ENCODE data around the gene APRT. TPM values are rescaled to one million over a fixed set of nuclear protein-coding genes. Genes with fewer than 3 reads are reported as not detected.

Gene APRT
- total RNA-seq, 1 experiment from 2014 or later, result 350 TPM

GRCh38 chr16:88783391-88784073 is 28.2 kb downstream of the APRT start:
- Histone ChIP-seq H4K20me1 (ENCODE audit: low read length) (peaks cover 17% of the 10 kb centered on the region; the same call in 1 of the 2 replicates), H3F3A (ENCODE audit: low read length, unreplicated experiment) (no peaks in the 10 kb centered on the region), H3K9ac (ENCODE audit: low read length) (peak overlapping the region; percentile 84), H3K9me2 (replicated peaks; ENCODE audit: low read length) (no peaks in the 10 kb centered on the region), H3K4me1 (ENCODE audit: insufficient read depth, low read length) (peaks cover 32% of the 10 kb centered on the region), H3K4me2 (ENCODE audit: low read length) (peak overlapping the region; percentile 88), H3K4me3 (ENCODE audit: low read length) (peak overlapping the region; percentile 76), H3K27ac (ENCODE audit: low read length) (peak overlapping the region; percentile 53), H2AFZ (ENCODE audit: low read length) (no peak overlapping the region), H3K9me3 (ENCODE audit: low read length) (no peaks in the 10 kb centered on the region), H3K27me3 (ENCODE audit: low read length) (no peaks in the 10 kb centered on the region), H3K79me2 (ENCODE audit: low read length) (peaks cover 64% of the 10 kb centered on the region), H3K36me3 (ENCODE audit: low read depth, low read length) (no peaks in the 10 kb centered on the region)
- ATAC-seq, result peak; percentile 14
- DNase-seq, result peak; percentile 27
- intact Hi-C loops (cut with micrococcal nuclease), result loop anchor here (2.0 kb wide), 1 partner anchor 47 kb away; no protein-coding TSS in a partner anchor
- TSS peak; percentile 55 for BruUV-seq (replicated peaks)
- ChIA-PET CTCF (interaction anchor here (0.9 to 2.7 kb wide), 4 partner anchors 11 to 74 kb away, joined by 3 to 21 read pairs (median 6); no protein-coding TSS in a partner anchor), POLR2A (ENCODE audit: unreplicated experiment) (interaction anchor here (0.6 to 1.0 kb wide), 3 partner anchors 11 to 15 kb away, joined by 4 to 7 read pairs (median 4); no protein-coding TSS in a partner anchor)
- TF ChIP-seq EZH2phosphoT487 (IDR thresholded peaks at IDR 0.05; ENCODE audit: borderline replicate concordance, low read length), result no peak
- no peak for TF ChIP-seq EZH2 (IDR thresholded peaks at IDR 0.05; ENCODE audit: low read length, unreplicated experiment)

- ChIA-PET POLR2A (ENCODE audit: unreplicated experiment) (interaction anchor here (0.6 kb wide), 1 partner anchor 9 kb away, joined by 6 read pairs; no protein-coding TSS in a partner anchor), CTCF (interaction anchor here (0.9 to 2.7 kb wide), 2 partner anchors 45 to 75 kb away, joined by 4 to 21 read pairs; no protein-coding TSS in a partner anchor)
- no peak for TF ChIP-seq EZH2 (IDR thresholded peaks at IDR 0.05; ENCODE audit: low read length, unreplicated experiment)
- TF ChIP-seq CTCF (conservative IDR thresholded peaks at IDR 0.05; ENCODE audit: low read depth, low read length), result no peak
- no peak for TF ChIP-seq EZH2phosphoT487 (IDR thresholded peaks at IDR 0.05; ENCODE audit: borderline replicate concordance, low read length)
- Histone ChIP-seq H3K4me1 (ENCODE audit: insufficient read depth, low read length) (peaks cover 32% of the 10 kb centered on the region), H3K4me2 (ENCODE audit: low read length) (peak overlapping the region; percentile 88), H3F3A (ENCODE audit: low read length, unreplicated experiment) (no peaks in the 10 kb centered on the region), H3K9me3 (ENCODE audit: low read length) (no peaks in the 10 kb centered on the region), H3K9ac (ENCODE audit: low read length) (peak overlapping the region; percentile 84), H3K27me3 (ENCODE audit: low read length) (no peaks in the 10 kb centered on the region), H3K79me2 (ENCODE audit: low read length) (peaks cover 72% of the 10 kb centered on the region), H2AFZ (ENCODE audit: low read length) (no peak overlapping the region), H3K4me3 (ENCODE audit: low read length) (peak overlapping the region; percentile 76), H3K36me3 (ENCODE audit: low read depth, low read length) (no peaks in the 10 kb centered on the region), H3K9me2 (replicated peaks; ENCODE audit: low read length) (no peaks in the 10 kb centered on the region), H3K27ac (ENCODE audit: low read length) (peak overlapping the region; percentile 53), H4K20me1 (ENCODE audit: low read length) (peaks cover 20% of the 10 kb centered on the region; the same call in 1 of the 2 replicates)
- DNase-seq, result peak; percentile 86
- peak; percentile 57 for ATAC-seq
- intact Hi-C loops (cut with micrococcal nuclease), result no loop called here
- BruUV-seq (replicated peaks), result no TSS peak
Observed at GRCh38 chr16:88782454-88783390, 29.0 kb downstream of the APRT start.
